ENCODE measurements around the gene BIRC7. TPM values are rescaled to one million over a fixed set of nuclear protein-coding genes. Genes with fewer than 3 reads are reported as not detected.

Gene BIRC7
- total and polyA plus RNA-seq, 8 donors: 0.09 TPM; not detected in 7

- no peak for TF ChIP-seq CTCF (IDR thresholded peaks at IDR 0.05)
- H3K36me3 ChIP-seq: peaks cover 3 to 44% (median 31%) of the 10 kb centered on the region in 3 donors
- ATAC-seq (no peak), DNase-seq (peak in 1 of 6 donors; percentile 41), FAIRE-seq (no peak)
- no peak overlapping the region for H3K4me3 ChIP-seq
- no peaks in the 10 kb centered on the region for H3K27me3 ChIP-seq
- no peaks in the 10 kb centered on the region for H3K4me1 ChIP-seq
- intact Hi-C loops (cut with DNase I): no loop called here
- H3K9me3 ChIP-seq: no peaks in the 10 kb centered on the region
- 82 to 83% methylated on average over 5 of the region's 5 CpGs for WGBS, 2 donors
- H3K27ac ChIP-seq: no peak overlapping the region
These were observed 31.3 kb upstream of the BIRC7 start for GRCh38 chr20:63204362-63204761.

GRCh38 chr20:63205896-63206295 is 29.8 kb upstream of the BIRC7 start:
- Histone ChIP-seq H3K36me3 (peaks cover 3 to 45% (median 31%) of the 10 kb centered on the region in 3 donors), H3K4me3 (no peak overlapping the region), H3K4me1 (no peaks in the 10 kb centered on the region), H3K9me3 (no peaks in the 10 kb centered on the region), H3K27ac (no peak overlapping the region), H3K27me3 (no peaks in the 10 kb centered on the region)
- intact Hi-C loops (cut with DNase I): no loop called here
- FAIRE-seq (no peak), DNase-seq (peak in 1 of 6 donors; percentile 35), ATAC-seq (no peak)
- WGBS, 2 donors: 67 to 72% methylated on average over 10 of the region's 10 CpGs
- no peak for TF ChIP-seq CTCF (IDR thresholded peaks at IDR 0.05)

- no peak for TF ChIP-seq CTCF (IDR thresholded peaks at IDR 0.05)
- no peak for FAIRE-seq
- no peaks in the 10 kb centered on the region for H3K4me1 ChIP-seq
- H3K36me3 ChIP-seq: peaks cover 3 to 42% (median 28%) of the 10 kb centered on the region in 3 donors
- WGBS, 2 donors: 78 to 86% methylated on average over 11 of the region's 11 CpGs
- no peaks in the 10 kb centered on the region for H3K27me3 ChIP-seq
- ATAC-seq: no peak
- peak in 1 of 6 donors; percentile 46 for DNase-seq
- no peak overlapping the region for H3K27ac ChIP-seq
- intact Hi-C loops (cut with DNase I): no loop called here
- H3K4me3 ChIP-seq: no peak overlapping the region
- H3K9me3 ChIP-seq: no peaks in the 10 kb centered on the region
These were observed 28.8 kb upstream of the BIRC7 start for GRCh38 chr20:63206878-63207277.

GRCh38 chr20:63208346-63208909 is 27.3 kb upstream of the BIRC7 start:
- Histone ChIP-seq H3K4me1 (peaks cover 0 to 10% (median 0%) of the 10 kb centered on the region in 3 donors), H3K27ac (no peak overlapping the region), H3K4me3 (no peak overlapping the region), H3K36me3 (peaks cover under 1 to 28% (median 17%) of the 10 kb centered on the region in 3 donors), H3K9me3 (no peaks in the 10 kb centered on the region), H3K27me3 (no peaks in the 10 kb centered on the region)
- WGBS, 2 donors: 82 to 84% methylated on average over 6 of the region's 6 CpGs
- FAIRE-seq (no peak), DNase-seq (peak in 1 of 6 donors; percentile 30), ATAC-seq (peak in 1 of 4 donors; percentile 39)
- no peak for TF ChIP-seq CTCF (IDR thresholded peaks at IDR 0.05)
- intact Hi-C loops (cut with DNase I): no loop called here

GRCh38 chr20:63210011-63210605 is 25.6 kb upstream of the BIRC7 start:
- Histone ChIP-seq H3K27ac (no peak overlapping the region), H3K4me3 (no peak overlapping the region), H3K36me3 (peaks cover 4 to 28% (median 21%) of the 10 kb centered on the region in 3 donors), H3K27me3 (no peaks in the 10 kb centered on the region), H3K4me1 (peaks cover 4 to 21% (median 9%) of the 10 kb centered on the region in 3 donors), H3K9me3 (no peaks in the 10 kb centered on the region)
- FAIRE-seq (no peak), DNase-seq (no peak), ATAC-seq (no peak)
- no peak for TF ChIP-seq CTCF (IDR thresholded peaks at IDR 0.05)
- 78% methylated on average over 11 of the region's 11 CpGs for WGBS, 2 donors
- intact Hi-C loops (cut with DNase I): no loop called here

All from pancreas (tissue), 10 donors.